Measurements from ENCODE around the gene SLC4A1AP.

DNA sequence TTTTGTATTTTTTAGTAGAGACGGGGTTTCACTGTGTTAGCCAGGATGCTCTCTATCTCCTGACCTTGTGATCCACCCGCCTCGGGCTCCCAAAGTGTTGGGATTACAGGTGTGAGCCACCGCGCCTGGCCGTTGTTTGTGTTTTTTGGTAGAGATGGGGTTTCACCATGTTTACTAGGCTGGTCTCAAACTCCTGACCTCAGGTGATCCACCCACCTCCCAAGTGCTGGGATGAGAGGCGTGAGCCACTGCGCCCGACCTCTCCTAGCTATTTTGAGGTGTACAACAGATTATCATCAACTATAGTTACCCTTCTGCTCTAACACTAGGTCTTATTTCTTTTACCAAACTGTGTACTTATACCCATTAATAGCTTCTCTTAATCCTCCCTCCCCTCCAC lies 78.9 kb downstream of the SLC4A1AP start:
- no peak for TF ChIP-seq CTCF (IDR thresholded peaks at IDR 0.05 in 2 of 3, conservative IDR thresholded peaks at IDR 0.05 in 1 of 3; ENCODE audit: control insufficient read depth in 2 of 3, extremely low read depth in 1 of 3, insufficient read depth in 1 of 3, low read depth in 3 of 3, low read length in 3 of 3)
- no peak for TF ChIP-seq SIN3A (IDR thresholded peaks at IDR 0.05; ENCODE audit: low read depth, low read length)
- TF ChIP-seq CEBPB (IDR thresholded peaks at IDR 0.05; ENCODE audit: borderline replicate concordance in 1 of 2, low read depth in 2 of 2, low read length in 2 of 2): no peak
- no peak for TF ChIP-seq TAF1 (IDR thresholded peaks at IDR 0.05; ENCODE audit: borderline replicate concordance, low read depth, low read length)
- no peak for TF ChIP-seq MXI1 (IDR thresholded peaks at IDR 0.05; ENCODE audit: low read depth, low read length)
- TF ChIP-seq SUZ12 (IDR thresholded peaks at IDR 0.05; ENCODE audit: unreplicated experiment): no peak
- TF ChIP-seq, protein P1, sequence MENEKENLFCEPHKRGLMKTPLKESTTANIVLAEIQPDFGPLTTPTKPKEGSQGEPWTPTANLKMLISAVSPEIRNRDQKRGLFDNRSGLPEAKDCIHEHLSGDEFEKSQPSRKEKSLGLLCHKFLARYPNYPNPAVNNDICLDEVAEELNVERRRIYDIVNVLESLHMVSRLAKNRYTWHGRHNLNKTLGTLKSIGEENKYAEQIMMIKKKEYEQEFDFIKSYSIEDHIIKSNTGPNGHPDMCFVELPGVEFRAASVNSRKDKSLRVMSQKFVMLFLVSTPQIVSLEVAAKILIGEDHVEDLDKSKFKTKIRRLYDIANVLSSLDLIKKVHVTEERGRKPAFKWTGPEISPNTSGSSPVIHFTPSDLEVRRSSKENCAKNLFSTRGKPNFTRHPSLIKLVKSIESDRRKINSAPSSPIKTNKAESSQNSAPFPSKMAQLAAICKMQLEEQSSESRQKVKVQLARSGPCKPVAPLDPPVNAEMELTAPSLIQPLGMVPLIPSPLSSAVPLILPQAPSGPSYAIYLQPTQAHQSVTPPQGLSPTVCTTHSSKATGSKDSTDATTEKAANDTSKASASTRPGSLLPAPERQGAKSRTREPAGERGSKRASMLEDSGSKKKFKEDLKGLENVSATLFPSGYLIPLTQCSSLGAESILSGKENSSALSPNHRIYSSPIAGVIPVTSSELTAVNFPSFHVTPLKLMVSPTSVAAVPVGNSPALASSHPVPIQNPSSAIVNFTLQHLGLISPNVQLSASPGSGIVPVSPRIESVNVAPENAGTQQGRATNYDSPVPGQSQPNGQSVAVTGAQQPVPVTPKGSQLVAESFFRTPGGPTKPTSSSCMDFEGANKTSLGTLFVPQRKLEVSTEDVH (IDR thresholded peaks at IDR 0.05; ENCODE audit: low read depth, partially characterized antibody): no peak
- TF ChIP-seq FOXM1 (IDR thresholded peaks at IDR 0.05; ENCODE audit: low read depth, low read length): no peak
- no peak for TF ChIP-seq POLR2A (IDR thresholded peaks at IDR 0.05; ENCODE audit: low read depth, low read length)
- no peak for TF ChIP-seq BMI1 (IDR thresholded peaks at IDR 0.05; ENCODE audit: borderline replicate concordance)
- TF ChIP-seq EZH2 (IDR thresholded peaks at IDR 0.05; ENCODE audit: borderline replicate concordance, control insufficient read depth, low read depth, low read length): no peak
- no peak for TF ChIP-seq BACH1 (IDR thresholded peaks at IDR 0.05; ENCODE audit: borderline replicate concordance)
- TF ChIP-seq ZNF207 (IDR thresholded peaks at IDR 0.05; ENCODE audit: borderline replicate concordance): no peak
